ENCODE data around the gene COL25A1.
A peak's percentile ranks its signal among the peaks of the same experiment; 100 is the strongest.

The COL25A1 gene

DNA sequence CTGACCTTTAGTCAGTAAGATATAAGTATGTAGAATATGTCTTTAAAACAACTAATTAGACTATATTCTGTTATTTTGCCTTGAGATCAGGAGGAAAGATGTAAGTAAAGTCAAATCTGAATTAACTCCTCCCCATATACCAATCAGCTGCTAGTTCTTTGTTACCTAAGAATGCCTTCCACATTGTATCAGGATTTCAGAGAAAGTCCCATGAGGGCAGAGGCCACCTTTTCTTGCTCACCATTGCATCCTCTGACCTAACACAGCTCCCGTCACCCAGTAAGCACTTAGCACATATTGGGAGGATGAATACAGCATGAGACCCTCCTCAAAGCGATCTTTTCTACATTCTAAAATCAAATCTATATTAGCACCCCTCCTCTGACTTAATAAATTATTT is 87.0 kb downstream of the COL25A1 start:
- Histone ChIP-seq H3K27ac (ENCODE audit: low read depth, low read length) (0 out of 2 replicates have a peak overlapping the region, but pooled peaks have one; percentile 26), H3K79me2 (ENCODE audit: control insufficient read depth, insufficient read depth, low read length, unreplicated experiment) (no peaks in the 10 kb centered on the region), H2AFZ (ENCODE audit: low read length, unreplicated experiment) (peak overlapping the region; percentile 29)

DNA sequence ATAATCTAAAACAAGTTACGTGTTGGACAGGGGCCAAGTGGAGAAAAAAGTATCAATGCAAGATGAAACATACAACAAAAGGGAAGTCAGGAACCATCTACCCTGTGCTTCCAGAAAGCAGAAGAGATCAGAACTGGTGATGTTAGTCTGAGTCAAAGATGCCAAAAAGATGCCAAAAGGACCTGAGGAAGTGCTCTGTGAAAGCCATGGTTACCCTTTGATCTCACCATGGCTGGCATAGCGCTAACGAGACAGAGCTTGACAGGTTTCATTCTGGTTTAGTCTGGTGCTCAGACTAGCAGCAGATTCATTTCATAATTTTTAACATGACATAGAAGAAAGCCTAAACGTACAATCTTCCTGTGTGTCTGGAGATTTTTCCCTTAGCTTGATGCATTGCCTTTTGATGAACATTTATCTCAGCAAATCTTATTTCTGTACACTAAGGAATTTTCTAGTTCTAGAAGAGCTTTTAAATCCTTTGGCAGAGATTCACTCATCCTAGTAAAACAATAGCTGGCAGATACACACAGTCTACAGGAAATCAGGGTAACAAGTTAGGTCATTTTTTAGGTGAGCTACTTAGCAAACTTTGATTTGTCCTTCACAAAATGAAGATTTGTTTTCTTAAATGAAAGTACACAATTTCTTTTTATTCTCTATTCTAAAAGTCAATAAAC is 87.7 kb downstream of the COL25A1 start:
- peak overlapping the region; percentile 90 for H2AFZ ChIP-seq (ENCODE audit: low read length, unreplicated experiment)

More for the DNA sequence above, 87.0 kb downstream of the COL25A1 start:
- Histone ChIP-seq H3K4me3 (ENCODE audit: low read depth, low read length) (no peak overlapping the region), H3K4me1 (ENCODE audit: control insufficient read depth, insufficient read depth, low read length, unreplicated experiment) (peaks cover 11% of the 10 kb centered on the region), H3K36me3 (ENCODE audit: insufficient read depth, low read length) (no peaks in the 10 kb centered on the region), H3K27me3 (ENCODE audit: insufficient read depth, low read length) (no peaks in the 10 kb centered on the region)

GRCh38 chr4:109213056-109213455 is 89.4 kb downstream of the COL25A1 start:
- Histone ChIP-seq H3K79me2 (ENCODE audit: control insufficient read depth, insufficient read depth, low read length, unreplicated experiment) (no peaks in the 10 kb centered on the region), H3K27ac (ENCODE audit: low read depth, low read length) (no peak overlapping the region), H3K4me1 (ENCODE audit: control insufficient read depth, insufficient read depth, low read length, unreplicated experiment) (peaks cover 11% of the 10 kb centered on the region), H3K27me3 (ENCODE audit: insufficient read depth, low read length) (no peaks in the 10 kb centered on the region), H3K4me3 (ENCODE audit: low read depth, low read length) (no peak overlapping the region), H2AFZ (ENCODE audit: low read length, unreplicated experiment) (no peak overlapping the region), H3K36me3 (ENCODE audit: insufficient read depth, low read length) (no peaks in the 10 kb centered on the region)

More for the DNA sequence above, 87.7 kb downstream of the COL25A1 start:
- peak overlapping the region; percentile 74 for H3K27ac ChIP-seq (ENCODE audit: low read depth, low read length)
- H3K4me3 ChIP-seq (ENCODE audit: low read depth, low read length): no peak overlapping the region
- no peaks in the 10 kb centered on the region for H3K36me3 ChIP-seq (ENCODE audit: insufficient read depth, low read length)
- no peaks in the 10 kb centered on the region for H3K27me3 ChIP-seq (ENCODE audit: insufficient read depth, low read length)
- H3K79me2 ChIP-seq (ENCODE audit: control insufficient read depth, insufficient read depth, low read length, unreplicated experiment): no peaks in the 10 kb centered on the region
- H3K4me1 ChIP-seq (ENCODE audit: control insufficient read depth, insufficient read depth, low read length, unreplicated experiment): peaks cover 11% of the 10 kb centered on the region

DNA sequence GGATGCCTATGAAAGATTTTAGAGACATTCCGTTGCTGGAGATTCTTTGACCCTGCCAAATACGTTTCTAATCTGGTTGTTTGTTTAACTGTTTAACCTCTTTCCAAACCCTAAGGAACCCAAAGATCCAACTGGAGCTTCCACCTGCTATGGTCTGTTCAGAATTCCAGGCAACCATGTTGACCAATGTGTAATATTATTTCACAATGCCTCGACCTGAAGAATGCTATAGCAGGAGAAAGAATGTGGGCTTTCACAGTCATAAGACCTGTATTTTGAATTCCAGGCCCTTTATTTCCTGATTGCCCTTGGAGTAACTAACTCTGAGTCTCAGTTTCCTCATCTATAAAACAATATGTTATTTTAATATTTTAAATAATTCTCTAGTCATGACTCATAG is 90.8 kb downstream of the COL25A1 start:
- Histone ChIP-seq H3K36me3 (ENCODE audit: insufficient read depth, low read length) (no peaks in the 10 kb centered on the region), H3K4me1 (ENCODE audit: control insufficient read depth, insufficient read depth, low read length, unreplicated experiment) (peaks cover 11% of the 10 kb centered on the region), H3K27me3 (ENCODE audit: insufficient read depth, low read length) (no peaks in the 10 kb centered on the region), H3K79me2 (ENCODE audit: control insufficient read depth, insufficient read depth, low read length, unreplicated experiment) (no peaks in the 10 kb centered on the region), H3K27ac (ENCODE audit: low read depth, low read length) (no peak overlapping the region), H3K4me3 (ENCODE audit: low read depth, low read length) (no peak overlapping the region), H2AFZ (ENCODE audit: low read length, unreplicated experiment) (no peak overlapping the region)

DNA sequence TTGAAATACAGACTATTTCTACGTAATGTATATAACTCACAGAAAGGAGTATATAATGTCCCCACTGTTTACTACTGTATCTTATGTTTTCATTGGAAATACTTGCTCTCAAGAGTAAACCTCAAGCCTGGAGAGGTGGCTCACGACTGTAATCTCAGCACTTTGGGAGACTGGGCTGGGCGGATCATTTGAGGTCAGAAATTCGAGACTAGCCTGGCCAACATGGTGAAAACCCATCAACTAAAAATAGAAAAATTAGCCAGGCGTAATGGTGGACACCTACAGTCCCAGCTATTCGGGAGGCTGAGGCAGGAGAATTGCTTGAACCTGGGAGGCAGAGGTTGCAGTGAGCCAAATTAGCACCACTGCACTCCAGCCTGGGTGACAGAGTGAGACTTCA is 92.8 kb downstream of the COL25A1 start:
- Histone ChIP-seq H3K4me1 (ENCODE audit: control insufficient read depth, insufficient read depth, low read length, unreplicated experiment) (peaks cover 2% of the 10 kb centered on the region), H3K36me3 (ENCODE audit: insufficient read depth, low read length) (no peaks in the 10 kb centered on the region), H3K4me3 (ENCODE audit: low read depth, low read length) (no peak overlapping the region), H3K27ac (ENCODE audit: low read depth, low read length) (no peak overlapping the region), H3K79me2 (ENCODE audit: control insufficient read depth, insufficient read depth, low read length, unreplicated experiment) (no peaks in the 10 kb centered on the region), H2AFZ (ENCODE audit: low read length, unreplicated experiment) (no peak overlapping the region), H3K27me3 (ENCODE audit: insufficient read depth, low read length) (no peaks in the 10 kb centered on the region; the same call in 1 of the 2 replicates)

- H2AFZ ChIP-seq (ENCODE audit: low read length, unreplicated experiment): no peak overlapping the region
- H3K4me1 ChIP-seq (ENCODE audit: control insufficient read depth, insufficient read depth, low read length, unreplicated experiment): no peaks in the 10 kb centered on the region
- no peaks in the 10 kb centered on the region for H3K79me2 ChIP-seq (ENCODE audit: control insufficient read depth, insufficient read depth, low read length, unreplicated experiment)
- no peaks in the 10 kb centered on the region for H3K36me3 ChIP-seq (ENCODE audit: insufficient read depth, low read length)
- H3K27me3 ChIP-seq (ENCODE audit: insufficient read depth, low read length): no peaks in the 10 kb centered on the region; the same call in 1 of the 2 replicates
- no peak overlapping the region for H3K4me3 ChIP-seq (ENCODE audit: low read depth, low read length)
- H3K27ac ChIP-seq (ENCODE audit: low read depth, low read length): no peak overlapping the region
Measured at GRCh38 chr4:109207898-109208297, 94.6 kb downstream of the COL25A1 start.

DNA sequence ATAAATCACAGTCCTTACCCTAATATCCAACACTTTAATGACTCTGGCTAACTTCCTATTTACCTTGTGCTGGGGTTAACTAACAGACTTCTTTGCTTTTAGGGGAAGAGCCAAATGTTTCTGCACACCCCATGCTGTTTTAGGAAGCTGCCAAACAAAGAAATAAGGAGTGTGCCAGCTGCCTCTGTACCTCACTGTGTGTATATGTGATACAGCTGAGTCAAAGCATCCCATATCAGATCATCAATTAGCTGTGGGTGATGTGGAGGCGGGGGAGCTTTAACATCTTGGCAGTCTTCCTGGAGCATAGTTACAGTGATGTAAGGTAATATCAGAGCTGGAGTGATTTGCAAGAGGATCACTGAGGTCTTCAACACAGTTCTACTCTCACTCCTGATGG is 95.4 kb downstream of the COL25A1 start:
- no peak overlapping the region for H3K27ac ChIP-seq (ENCODE audit: low read depth, low read length)
- no peaks in the 10 kb centered on the region for H3K4me1 ChIP-seq (ENCODE audit: control insufficient read depth, insufficient read depth, low read length, unreplicated experiment)
- H3K36me3 ChIP-seq (ENCODE audit: insufficient read depth, low read length): no peaks in the 10 kb centered on the region

GRCh38 chr4:109206620-109207019 is 95.8 kb downstream of the COL25A1 start:
- Histone ChIP-seq H3K4me3 (ENCODE audit: low read depth, low read length) (no peak overlapping the region), H3K27ac (ENCODE audit: low read depth, low read length) (no peak overlapping the region), H3K27me3 (ENCODE audit: insufficient read depth, low read length) (no peaks in the 10 kb centered on the region; the same call in 1 of the 2 replicates), H3K4me1 (ENCODE audit: control insufficient read depth, insufficient read depth, low read length, unreplicated experiment) (no peaks in the 10 kb centered on the region), H2AFZ (ENCODE audit: low read length, unreplicated experiment) (no peak overlapping the region), H3K36me3 (ENCODE audit: insufficient read depth, low read length) (no peaks in the 10 kb centered on the region), H3K79me2 (ENCODE audit: control insufficient read depth, insufficient read depth, low read length, unreplicated experiment) (no peaks in the 10 kb centered on the region)

More for the DNA sequence above, 95.4 kb downstream of the COL25A1 start:
- no peak overlapping the region for H3K4me3 ChIP-seq (ENCODE audit: low read depth, low read length)
- H2AFZ ChIP-seq (ENCODE audit: low read length, unreplicated experiment): no peak overlapping the region
- no peaks in the 10 kb centered on the region; the same call in 1 of the 2 replicates for H3K27me3 ChIP-seq (ENCODE audit: insufficient read depth, low read length)
- no peaks in the 10 kb centered on the region for H3K79me2 ChIP-seq (ENCODE audit: control insufficient read depth, insufficient read depth, low read length, unreplicated experiment)

GRCh38 chr4:109205186-109205585 is 97.3 kb downstream of the COL25A1 start:
- Histone ChIP-seq H3K36me3 (ENCODE audit: insufficient read depth, low read length) (no peaks in the 10 kb centered on the region), H2AFZ (ENCODE audit: low read length, unreplicated experiment) (no peak overlapping the region), H3K27ac (ENCODE audit: low read depth, low read length) (no peak overlapping the region), H3K4me1 (ENCODE audit: control insufficient read depth, insufficient read depth, low read length, unreplicated experiment) (no peaks in the 10 kb centered on the region), H3K79me2 (ENCODE audit: control insufficient read depth, insufficient read depth, low read length, unreplicated experiment) (no peaks in the 10 kb centered on the region), H3K27me3 (ENCODE audit: insufficient read depth, low read length) (no peaks in the 10 kb centered on the region; the same call in 1 of the 2 replicates), H3K4me3 (ENCODE audit: low read depth, low read length) (no peak overlapping the region)

GRCh38 chr4:109199585-109199984 is 102.9 kb downstream of the COL25A1 start:
- no peak overlapping the region for H2AFZ ChIP-seq (ENCODE audit: low read length, unreplicated experiment)
- H3K4me1 ChIP-seq (ENCODE audit: control insufficient read depth, insufficient read depth, low read length, unreplicated experiment): no peaks in the 10 kb centered on the region
- H3K27me3 ChIP-seq (ENCODE audit: insufficient read depth, low read length): no peaks in the 10 kb centered on the region; the same call in 1 of the 2 replicates
- H3K4me3 ChIP-seq (ENCODE audit: low read depth, low read length): no peak overlapping the region
- H3K79me2 ChIP-seq (ENCODE audit: control insufficient read depth, insufficient read depth, low read length, unreplicated experiment): no peaks in the 10 kb centered on the region
- H3K27ac ChIP-seq (ENCODE audit: low read depth, low read length): no peak overlapping the region
- H3K36me3 ChIP-seq (ENCODE audit: insufficient read depth, low read length): no peaks in the 10 kb centered on the region

- Histone ChIP-seq H3K36me3 (ENCODE audit: insufficient read depth, low read length) (no peaks in the 10 kb centered on the region), H2AFZ (ENCODE audit: low read length, unreplicated experiment) (no peak overlapping the region), H3K79me2 (ENCODE audit: control insufficient read depth, insufficient read depth, low read length, unreplicated experiment) (no peaks in the 10 kb centered on the region), H3K4me1 (ENCODE audit: control insufficient read depth, insufficient read depth, low read length, unreplicated experiment) (no peaks in the 10 kb centered on the region), H3K27me3 (ENCODE audit: insufficient read depth, low read length) (no peaks in the 10 kb centered on the region), H3K4me3 (ENCODE audit: low read depth, low read length) (no peak overlapping the region), H3K27ac (ENCODE audit: low read depth, low read length) (no peak overlapping the region)
Measured at GRCh38 chr4:109195646-109196045, 106.8 kb downstream of the COL25A1 start.
